ENCODE results near the gene CMC2.

CMC2 gene

DNA sequence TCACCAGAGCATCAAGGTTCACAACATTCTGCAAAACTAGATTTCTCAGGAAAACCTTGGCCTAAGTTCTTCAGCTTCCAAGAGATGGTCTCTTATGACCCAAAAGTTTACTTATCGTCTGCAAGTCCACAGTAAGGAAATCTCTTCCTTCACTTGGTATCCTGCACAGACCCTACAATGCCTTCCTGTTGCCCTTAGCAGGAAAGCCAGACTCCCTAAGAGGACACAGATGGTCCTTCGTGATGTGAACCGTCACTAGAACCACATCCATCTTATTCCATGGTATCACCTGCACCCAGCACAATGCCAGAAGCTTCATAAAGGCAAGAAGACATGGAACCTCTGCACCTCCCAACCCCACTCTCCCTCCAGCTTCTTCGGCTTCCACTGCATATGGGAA is 34.1 kb downstream of the CMC2 start:
- no peak for DNase-seq (ENCODE audit: low read depth)

DNA sequence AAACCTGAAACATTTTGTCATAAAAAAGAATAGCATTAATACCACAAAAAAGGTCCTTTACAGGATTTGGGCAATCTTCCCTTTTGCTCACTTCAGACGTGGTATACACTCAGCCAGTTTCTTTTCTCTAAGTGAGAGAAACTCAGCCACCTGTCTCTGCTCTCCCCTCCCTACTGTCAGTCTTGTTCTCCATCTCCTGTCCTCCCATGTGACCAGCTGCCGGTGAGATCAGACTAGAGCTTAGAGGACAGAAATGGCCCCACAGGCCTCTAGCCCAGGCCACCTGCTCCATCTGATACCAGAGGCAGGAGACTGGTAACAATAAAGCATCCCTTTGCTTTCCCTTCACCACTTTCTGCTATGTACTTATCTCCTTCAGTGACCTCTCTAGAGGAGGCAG is 34.9 kb downstream of the CMC2 start:
- no peak for DNase-seq (ENCODE audit: low read depth)

DNA sequence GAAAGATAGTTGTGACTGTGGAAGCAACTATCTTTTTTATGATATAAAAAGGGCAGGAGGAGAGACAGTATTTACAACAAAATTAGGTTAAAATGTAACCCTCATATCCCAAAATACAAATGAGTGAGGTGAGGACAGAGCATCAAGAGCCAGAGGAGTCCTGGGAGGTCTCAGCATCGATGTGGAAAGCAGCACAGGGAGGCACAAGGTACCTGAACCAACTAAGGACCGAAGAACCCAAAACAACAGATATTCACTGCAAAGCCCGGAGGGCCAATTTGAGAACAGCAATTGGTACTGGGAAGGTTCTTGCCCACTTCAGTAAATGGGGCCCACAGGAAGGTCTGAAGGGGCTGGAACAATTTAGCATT is 37.6 kb downstream of the CMC2 start:
- DNase-seq (ENCODE audit: low read depth) = no peak

DNA sequence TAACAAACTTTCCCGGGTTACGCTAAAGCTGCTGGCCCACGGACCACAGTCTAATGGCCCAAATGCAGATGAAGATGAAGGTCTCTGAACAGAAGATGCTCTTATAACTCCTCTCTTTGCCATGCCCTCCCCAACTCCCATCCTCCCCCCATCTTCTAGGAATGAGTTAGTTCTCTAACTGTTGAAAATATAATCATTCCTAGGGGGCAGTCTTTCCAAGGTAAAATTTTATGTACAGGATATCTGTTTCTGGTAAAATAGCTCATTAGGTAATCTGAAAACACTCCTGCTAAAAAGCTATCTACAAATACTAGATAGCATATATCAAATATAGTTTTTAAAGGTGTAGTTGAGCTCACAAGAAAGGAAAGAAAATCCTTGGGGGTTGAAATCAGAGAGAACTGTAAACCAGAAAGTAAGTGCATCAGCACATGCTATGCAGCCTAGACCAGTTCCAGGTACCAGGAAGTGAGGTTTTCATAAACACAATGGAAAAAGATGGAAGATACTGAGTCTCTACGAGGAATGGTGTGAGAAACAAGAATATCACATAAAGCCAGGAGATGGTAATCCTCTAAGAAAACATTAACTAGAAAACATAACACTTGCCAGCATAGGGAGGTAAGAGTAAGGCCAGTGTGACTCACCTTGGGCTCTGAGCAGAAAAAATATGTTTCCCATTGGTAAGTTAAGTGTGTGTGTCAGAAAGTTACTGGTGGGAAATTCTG is 38.1 kb downstream of the CMC2 start:
- DNase-seq (ENCODE audit: low read depth) = peak; percentile 57

DNA sequence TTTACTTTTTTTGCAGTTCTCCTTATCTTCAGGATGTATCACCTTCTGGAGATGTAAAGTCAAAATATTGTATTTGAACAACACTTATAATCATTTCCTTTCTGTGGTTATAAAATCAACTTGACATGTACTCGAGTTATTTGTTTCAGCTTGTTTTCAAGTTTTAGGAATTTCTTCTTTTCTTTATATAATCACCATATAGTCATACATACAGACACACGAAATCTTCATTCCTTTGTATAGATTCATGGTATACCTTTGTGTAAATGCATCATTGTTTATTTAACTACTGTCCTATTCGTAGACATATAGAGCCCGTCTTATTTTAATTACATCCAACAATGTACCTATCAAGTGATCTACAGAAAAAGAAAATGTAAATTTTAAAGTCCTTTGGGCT is 40.1 kb downstream of the CMC2 start:
- DNase-seq (ENCODE audit: low read depth) = no peak

DNA sequence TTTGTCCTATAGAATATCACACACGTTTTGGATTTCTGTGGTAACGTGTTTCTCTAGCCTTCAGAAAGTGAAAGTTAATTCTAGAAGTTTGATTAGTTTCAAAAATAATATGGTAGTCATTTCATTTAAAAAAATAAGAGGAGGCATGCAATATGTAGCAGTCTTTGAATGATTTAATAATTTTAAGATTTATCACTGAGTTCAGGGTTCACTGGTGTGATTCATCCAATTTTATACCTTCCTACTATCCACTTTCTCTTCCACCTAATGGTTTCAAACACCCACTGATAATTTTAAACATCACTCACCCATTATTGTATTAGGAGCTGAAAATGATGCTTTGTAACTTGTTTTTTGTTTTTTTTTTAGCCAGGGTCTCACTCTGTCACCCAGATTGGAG is 42.3 kb downstream of the CMC2 start:
- no peak for DNase-seq (ENCODE audit: low read depth)

DNA sequence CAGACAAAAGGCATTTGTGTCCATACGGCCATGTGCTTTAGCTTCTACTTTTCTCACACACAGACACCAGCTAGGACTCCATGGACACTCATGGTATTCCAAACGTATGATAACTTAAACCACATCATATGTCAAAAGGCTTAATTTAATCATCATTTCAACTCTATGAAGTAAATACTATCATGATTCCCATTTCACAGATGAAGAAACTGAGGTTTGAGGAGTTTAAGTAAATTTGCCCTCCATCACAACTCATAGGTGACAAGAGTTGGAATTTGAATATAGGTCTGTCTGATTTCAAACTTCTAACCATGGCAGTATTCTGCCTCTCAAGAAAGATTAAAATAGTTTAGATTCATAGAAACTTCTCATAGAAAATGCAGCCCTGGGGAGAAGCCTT is 43.8 kb downstream of the CMC2 start:
- DNase-seq (ENCODE audit: low read depth) = no peak

DNA sequence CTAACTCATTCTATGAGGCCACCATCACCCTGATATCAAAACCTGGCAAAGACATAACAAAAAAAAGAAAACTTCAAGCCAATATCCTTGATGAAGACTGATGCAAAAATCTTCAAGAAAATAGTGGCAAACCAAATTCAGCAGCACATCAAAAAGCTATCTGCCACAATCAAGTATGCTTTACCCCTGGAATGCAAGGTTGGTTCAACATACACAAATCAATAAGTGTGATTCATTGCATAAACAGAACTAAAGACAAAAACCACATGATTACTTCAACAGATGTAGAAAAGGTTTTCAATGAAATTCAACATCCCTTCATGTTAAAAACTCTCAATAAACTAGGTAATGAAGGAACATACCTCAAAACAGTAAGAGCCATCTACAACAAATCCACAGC is 48.4 kb downstream of the CMC2 start:
- no peak for DNase-seq (ENCODE audit: low read depth)

DNA sequence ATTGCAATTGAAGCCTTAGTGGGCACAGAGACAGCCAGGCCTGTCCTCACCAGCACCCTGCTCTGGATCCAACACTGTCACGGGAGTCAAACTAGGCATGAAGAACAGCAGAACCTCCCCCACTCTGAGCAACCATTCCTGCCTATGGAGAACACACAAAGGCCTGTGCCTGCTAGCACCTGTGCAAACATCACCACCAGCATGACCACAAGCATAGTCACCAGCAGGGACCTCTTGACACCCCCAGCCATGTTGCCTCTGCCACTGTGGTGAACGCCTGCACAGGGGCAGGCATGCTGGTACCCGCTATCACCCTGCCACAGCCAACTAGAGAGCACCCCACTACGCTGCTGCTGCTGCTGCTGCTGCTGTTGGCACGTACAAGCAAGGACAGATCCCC is 51.7 kb downstream of the CMC2 start:
- no peak for DNase-seq (ENCODE audit: low read depth)

DNA sequence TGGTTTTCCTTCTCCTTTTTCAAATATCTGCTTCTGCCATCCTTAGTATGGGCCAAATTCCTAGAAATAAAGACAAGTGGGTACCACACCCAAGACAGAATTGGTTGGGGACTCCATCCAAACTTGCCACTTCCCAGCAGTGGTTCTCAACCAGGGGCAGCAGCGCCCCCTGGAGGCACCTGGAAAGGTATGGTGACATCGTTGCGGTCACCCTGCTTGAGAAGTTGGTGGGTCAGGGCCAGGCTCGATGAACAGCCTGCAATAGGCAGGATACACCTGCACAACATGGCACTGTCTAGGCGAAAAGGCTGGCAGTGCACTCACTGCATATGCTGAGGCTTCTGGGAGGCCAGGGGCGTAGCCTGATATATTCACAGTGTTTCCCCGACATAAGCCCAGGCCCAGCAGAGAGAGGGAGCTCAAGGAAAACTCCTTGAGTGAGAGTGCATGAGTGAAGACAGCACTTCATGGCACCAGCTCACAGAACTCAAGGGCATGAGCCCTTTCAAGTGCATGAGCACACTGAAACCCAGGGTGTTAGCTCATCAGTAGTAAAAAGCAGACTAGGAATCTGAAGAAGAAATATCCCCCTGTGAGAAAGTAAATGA is 57.7 kb downstream of the CMC2 start:
- peak; percentile 46 for DNase-seq (ENCODE audit: low read depth)

DNA sequence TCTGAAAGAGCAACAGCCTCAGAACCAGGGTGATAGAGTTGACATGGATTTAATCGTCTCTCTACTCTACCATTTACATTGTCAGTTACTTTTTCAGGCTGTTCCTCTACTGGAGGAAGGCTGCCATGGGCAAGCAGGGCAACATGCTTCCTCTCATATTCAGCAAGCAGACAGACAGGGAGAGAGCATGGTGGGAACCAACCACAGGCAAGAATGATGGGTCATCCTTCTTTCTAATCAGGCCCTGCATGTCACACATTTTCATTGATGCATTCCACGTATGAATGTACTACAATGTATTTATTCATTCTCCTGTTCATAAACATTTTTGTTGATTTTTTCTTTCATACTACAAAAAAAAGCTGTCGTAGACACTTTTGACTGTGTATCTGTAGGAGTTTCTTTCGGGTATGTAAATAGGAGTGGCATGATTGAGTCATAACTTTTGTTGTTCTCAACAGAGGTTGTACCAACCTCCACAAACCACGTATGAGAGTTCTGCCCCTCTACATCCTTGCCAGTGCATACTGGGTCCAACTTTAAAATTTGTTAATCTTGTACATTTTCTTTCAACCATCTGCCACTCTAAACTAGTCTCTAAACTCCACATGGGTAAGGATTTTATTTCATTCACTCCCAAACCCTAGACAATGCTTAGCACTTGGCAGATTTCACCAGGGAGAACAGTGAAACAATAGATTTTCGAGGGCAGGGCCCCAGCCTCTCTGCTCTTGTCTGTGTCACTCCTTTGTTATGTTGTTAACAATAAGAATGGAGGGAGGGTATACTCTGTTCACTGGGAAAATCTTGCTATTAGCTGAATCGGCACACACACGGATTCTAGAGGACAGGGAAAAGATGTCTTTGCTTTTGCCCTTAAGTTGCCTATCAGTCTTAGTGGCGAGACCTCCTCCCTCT is 58.7 kb downstream of the CMC2 start:
- DNase-seq (ENCODE audit: low read depth) = peak; percentile 68

DNA sequence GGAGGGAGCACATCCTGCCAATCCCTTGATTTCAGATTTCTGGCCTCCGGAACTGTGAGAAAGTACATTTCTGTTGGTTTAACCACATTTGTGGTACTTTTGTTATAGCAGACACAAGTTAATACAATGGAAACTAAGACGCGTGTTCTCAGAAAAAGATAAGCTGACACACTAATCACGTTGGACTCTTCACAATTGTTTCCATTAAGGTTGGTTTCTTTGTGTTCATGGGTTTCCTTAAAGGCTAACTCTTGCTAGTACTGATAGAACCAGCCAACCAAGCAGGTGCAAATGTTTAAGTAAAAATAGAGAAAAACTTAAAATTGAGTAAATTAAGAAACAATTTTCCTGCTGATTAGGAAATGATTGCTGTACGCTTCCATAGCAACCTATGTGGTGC is 59.4 kb downstream of the CMC2 start:
- DNase-seq (ENCODE audit: low read depth) = no peak

DNA sequence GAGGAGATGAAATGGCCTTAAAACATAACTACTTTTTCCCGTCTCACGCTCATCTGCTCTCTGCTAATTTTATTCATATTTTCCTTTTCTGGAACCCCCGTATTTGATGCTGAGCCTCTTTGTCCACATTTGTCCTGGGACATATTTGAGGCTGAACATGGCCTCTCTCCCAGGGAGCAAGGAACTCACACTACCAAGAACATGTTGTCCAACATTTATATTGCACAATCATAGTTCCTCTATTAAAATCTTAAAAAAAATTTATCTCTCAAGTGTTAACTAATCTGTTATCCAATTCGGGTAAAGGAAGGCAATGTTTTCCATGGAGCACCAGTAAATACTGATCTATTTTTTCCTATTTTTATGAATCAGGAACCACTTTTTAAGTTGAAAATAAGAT is 60.2 kb downstream of the CMC2 start:
- DNase-seq (ENCODE audit: low read depth) = peak; percentile 19

DNA sequence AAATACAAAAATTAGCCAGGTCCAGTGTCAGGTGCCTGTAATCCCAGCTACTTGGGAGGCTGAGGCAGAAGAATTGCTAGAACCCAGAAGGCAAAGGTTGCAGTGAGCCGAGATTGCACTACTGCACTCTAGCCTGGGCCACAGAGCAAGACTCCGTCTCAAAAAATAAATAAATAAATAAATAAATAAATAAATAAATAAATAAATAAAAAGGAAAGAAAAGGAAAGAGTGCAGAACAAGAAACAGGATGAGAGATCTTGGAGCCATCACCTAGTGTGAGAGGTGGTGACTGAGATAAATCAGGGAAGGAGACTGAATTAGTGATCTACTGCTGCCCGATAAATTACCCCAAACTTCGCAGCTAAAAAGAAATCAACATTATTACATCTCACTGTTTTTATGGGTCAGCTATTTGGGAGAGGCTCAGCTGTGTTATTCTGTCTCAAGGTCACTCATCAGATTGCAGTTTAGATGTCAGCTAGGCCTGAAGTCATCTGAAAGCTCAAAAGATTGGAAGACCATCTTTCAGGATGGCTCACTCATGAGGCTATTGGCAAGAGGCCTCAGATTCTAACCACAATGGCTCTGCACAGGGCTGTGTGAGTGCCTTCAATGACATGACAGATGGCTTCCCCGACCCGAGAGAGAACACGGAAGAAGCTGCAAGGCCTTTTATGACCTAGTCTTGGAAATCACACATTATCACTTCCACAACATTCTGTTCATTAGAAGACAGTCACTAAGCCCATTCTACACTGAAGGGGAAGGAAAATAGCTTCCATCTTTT is 66.4 kb downstream of the CMC2 start:
- peak; percentile 37 for DNase-seq (ENCODE audit: low read depth)

DNA sequence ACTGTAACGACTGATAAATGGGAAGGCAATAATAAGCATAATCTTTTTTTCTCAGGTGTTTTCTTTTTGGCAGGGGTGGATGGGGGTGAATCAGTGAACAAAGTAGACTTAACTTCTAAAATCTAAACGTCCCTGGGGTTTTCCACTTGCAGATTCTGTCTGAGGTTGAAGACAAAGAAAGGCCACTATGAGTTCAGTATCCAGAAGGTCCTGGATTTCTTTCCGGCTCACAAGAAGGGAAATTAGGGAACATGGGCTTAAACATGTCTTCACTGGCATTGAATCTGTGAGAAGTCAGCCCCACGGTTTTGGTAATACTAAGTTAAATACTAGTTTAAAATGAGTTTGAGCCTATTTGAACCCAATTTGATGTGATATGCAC is 67.8 kb downstream of the CMC2 start:
- no peak for DNase-seq (ENCODE audit: low read depth)

DNA sequence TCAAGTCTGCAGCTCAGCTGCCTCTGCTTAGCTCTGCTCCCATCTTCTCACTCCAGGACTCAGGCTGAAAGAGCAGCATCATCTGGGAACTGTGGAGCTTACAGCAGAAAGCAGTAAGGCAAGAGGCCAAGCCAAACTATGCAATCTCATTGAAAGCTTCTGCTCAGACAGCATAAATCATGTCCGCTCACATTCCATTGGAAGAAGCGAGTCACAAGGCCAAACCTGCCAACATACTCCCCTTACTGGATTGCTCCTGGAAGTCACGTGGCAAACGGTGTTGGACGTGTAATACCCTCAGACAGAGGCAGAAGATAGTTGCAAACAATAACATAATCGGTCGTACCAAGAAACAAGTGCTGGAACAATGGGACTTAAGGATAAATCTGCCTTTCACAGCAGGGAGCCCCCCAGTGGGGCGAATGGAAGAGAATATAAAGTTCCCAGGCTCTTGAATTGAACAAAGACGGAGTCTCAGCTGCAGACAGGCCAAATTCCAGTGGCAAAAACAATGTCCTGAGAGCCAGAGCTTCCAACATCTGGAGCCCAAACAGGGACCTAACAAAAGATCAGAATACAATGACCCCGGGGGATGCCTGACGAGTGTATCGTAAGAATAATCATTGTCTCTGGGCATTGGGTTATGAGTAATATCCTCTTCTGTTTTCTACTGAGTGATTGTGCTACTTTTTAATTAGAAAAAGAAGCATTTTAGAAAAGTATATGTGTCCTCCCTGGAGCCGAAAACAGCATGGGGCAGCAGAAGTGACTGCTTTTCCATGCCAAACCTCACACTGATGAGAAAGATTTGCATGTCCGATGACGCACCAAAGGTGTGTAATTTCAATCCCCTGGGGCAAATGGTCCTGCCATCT is 68.4 kb downstream of the CMC2 start:
- peak; percentile 99 for DNase-seq (ENCODE audit: low read depth)

DNA sequence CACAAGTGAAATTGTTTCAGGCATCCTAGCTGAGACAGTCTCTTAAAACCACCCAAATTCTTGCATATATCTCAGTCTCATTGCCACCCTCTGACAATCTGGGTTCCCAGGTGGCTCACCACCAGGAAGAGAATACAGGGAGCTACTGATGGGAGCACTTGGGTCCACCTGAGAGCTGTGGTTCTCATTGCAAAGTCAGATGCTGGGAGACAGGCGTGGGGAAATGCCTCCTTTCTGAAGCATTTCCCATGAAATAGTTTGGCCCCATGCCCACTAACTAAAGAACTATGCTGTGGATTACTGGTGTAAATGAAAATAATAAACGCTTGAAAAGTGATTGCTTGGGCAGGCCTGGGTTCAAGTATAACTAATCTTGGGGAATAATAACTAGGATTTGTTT is 70.3 kb downstream of the CMC2 start:
- DNase-seq (ENCODE audit: low read depth) = peak; percentile 71

DNA sequence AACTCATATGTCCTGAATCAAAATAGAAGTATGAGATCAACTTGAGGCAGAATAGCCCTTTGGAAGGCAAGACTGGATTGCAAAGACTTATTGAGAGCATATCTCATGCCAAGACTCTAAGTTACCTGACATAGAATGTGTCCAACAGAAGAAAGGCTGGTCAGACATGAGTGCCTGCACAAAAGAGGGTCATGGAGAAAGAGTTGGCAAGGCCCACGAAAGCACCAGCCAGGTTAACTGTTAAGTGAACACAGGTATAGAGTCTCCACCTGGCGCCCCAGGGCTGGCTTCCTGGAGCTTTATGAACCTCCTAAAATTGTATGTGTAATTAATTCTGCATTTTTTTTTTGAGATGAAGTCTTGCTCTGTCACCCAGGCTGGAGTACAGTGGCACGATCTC is 71.0 kb downstream of the CMC2 start:
- DNase-seq (ENCODE audit: low read depth) = no peak

DNA sequence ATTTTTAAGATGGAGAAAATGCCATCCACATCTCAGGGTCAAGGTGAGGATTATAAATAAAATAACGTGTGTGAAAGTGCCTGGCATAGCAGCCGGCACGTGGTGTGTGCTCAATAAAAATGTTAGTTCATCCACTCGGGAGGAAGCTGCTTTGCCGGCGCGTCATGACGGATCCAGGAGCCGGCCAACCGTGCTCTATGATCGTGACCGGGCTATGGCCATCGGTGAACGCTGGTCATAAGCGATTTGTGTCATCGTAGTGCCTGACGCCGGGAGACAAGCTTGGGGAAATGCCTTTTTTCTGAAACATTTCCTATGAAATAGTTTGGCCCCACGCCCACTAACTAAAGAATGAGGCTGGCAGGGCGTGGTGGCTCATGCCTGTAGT is 74.0 kb downstream of the CMC2 start:
- peak; percentile 47 for DNase-seq (ENCODE audit: low read depth)

DNA sequence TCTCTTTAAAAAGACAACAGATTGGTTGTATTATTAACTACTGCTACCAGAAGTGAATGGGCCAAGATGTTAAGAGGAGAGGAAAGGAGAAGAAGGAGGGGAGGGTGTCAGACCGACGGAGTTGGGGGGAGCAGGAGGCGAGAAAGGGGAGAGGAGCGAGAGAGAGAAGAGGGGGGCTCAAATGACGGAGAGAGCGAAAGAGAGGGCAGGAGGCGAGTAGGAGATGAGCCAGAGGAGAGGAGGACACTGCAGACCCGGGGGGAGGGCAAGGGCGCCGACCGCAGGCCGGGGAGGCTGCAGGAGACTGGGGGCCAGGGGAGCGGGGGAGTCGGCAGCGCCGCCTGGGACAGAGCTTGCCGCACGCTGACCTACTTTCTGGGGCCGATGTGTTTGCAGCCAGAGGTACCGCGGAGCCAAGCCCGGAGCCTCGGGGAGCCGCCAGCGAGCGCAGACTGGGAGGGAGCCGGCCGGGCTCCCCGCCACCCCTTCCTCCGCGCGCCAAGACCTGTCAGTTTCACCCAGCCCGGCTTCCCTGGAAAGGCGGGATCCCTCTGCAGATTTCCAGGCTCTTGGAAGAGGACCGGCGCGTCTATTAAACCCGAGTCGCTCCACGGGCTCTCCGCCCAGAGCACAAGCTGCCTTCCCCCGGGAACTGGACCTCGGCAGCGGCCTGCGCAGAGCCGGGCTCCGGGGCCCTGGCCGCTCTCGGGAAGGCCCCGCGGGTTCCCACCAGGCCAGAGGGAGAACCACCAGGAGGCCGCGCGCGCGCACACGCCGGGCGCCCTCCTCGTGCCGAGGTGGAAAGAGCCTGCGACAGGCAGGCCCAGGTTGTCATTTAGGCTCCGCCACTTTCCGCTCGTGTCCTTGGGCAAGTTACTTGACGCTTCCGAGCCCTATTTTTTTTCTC is 74.6 kb downstream of the CMC2 start:
- peak; percentile 91 for DNase-seq (ENCODE audit: low read depth)
